GM12878 (cell line): ENCODE results near the gene KRT14. TPM values are rescaled to one million over a fixed set of nuclear protein-coding genes. Genes with fewer than 3 reads are reported as not detected.

Experiments
- ATAC-seq: fragments of 200-7000 bp; cut with Tn5 transposase; 3 replicates; pipeline ENCODE4 v1.9.1; 2020; ENCODE audit warnings: mild to moderate bottlenecking, moderate library complexity
- BruUV-seq: library from RNA; stranded (reverse); fragments of 400-500 nt; replicated peaks from 2 replicates; lab custom pipeline; 2021; lab: Mats Ljungman, UMichigan
- CTCF ChIA-PET: fragments of 300-600 bp; sonication (Branson Sonifier 250); formaldehyde crosslinking; extraction: SDS; loops from one replicate; lab custom pipeline; 2021; ENCODE audit warnings: inconsistent platforms; lab: Yijun Ruan, JAX
- POLR2A ChIA-PET: fragments of 350-600 bp; formaldehyde crosslinking; extraction: SDS; loops from one replicate; lab custom pipeline; 2021; ENCODE audit warnings: inconsistent platforms; lab: Charles Lee
- RAD21 ChIA-PET: fragments of 300-600 bp; sonication (Branson Sonifier 250); formaldehyde crosslinking; loops from one replicate; lab custom pipeline; 2023; ENCODE audit warnings: antibody characterized with exemption; ENCODE audit not compliant: unreplicated experiment; lab: Charles Lee
- SMC1A ChIA-PET: fragments of 300-600 bp; sonication (Branson Sonifier 250); formaldehyde crosslinking; loops from one replicate; lab custom pipeline; 2023; ENCODE audit not compliant: unreplicated experiment, uncharacterized antibody; lab: Charles Lee
- DNase-seq: peaks from one replicate; pipeline ENCODE4 v3.0.0-alpha.2; 2011; ENCODE audit warnings: low read depth, low spot score
- FAIRE-seq: peaks from 3 replicates; lab custom pipeline; 2011; peaks lifted over from hg19 to GRCh38; lab: Jason Lieb, UNC
- H2AFZ ChIP-seq: 2 replicates; pipeline ENCODE4 v1.6.0; 2011; ENCODE audit warnings: low read depth, low read length, control low read depth; ENCODE audit not compliant: control insufficient read depth
- H3K27ac ChIP-seq: 2 replicates; pipeline ENCODE4 v1.5.1; 2011; ENCODE audit warnings: control low read depth; ENCODE audit not compliant: control insufficient read depth, insufficient read depth
- H3K27me3 ChIP-seq, 2 experiments: replicated peaks in 1 of 2; 2 replicates each; pipeline versions ENCODE4 v1.6.0 to v1.6.1; 2011; ENCODE audit warnings: low read length in 1 of 2; ENCODE audit not compliant: control insufficient read depth in 2 of 2, insufficient read depth in 2 of 2
- H3K36me3 ChIP-seq, 2 experiments: 2 replicates each; pipeline ENCODE4 v1.5.1; 2011; ENCODE audit warnings: low read length in 1 of 2; ENCODE audit not compliant: control insufficient read depth in 2 of 2, insufficient read depth in 2 of 2
- H3K4me1 ChIP-seq: 2 replicates; pipeline ENCODE4 v1.6.1; 2011; ENCODE audit warnings: mild to moderate bottlenecking, low read length, moderate library complexity, mixed read lengths; ENCODE audit not compliant: control insufficient read depth, insufficient read depth
- H3K4me2 ChIP-seq: 2 replicates; pipeline ENCODE4 v1.6.0; 2011; ENCODE audit warnings: control low read depth; ENCODE audit not compliant: control insufficient read depth, insufficient read depth
- H3K4me3 ChIP-seq: fragments of 200-600 bp; sonication (generic); 2 replicates; pipeline ENCODE4 v1.5.1; 2016
- H3K79me2 ChIP-seq: 2 replicates; pipeline ENCODE4 v1.6.0; 2011; ENCODE audit warnings: low read length; ENCODE audit not compliant: control insufficient read depth, insufficient read depth
- H3K9ac ChIP-seq: 2 replicates; pipeline ENCODE4 v1.8.0; 2011; ENCODE audit warnings: low read length, control low read depth, mixed read lengths; ENCODE audit not compliant: control insufficient read depth, insufficient read depth
- H3K9me3 ChIP-seq: replicated peaks from 3 replicates; pipeline ENCODE4 v1.5.1; 2011; ENCODE audit warnings: mild to moderate bottlenecking, low read length; ENCODE audit not compliant: control insufficient read depth, insufficient read depth
- H4K20me1 ChIP-seq: 2 replicates; pipeline ENCODE4 v1.6.0; 2011; ENCODE audit not compliant: control insufficient read depth, insufficient read depth
- EGR1 ChIP-seq, 2 experiments: IDR thresholded peaks; 1 replicate in 1 of 2; 2 replicates in 1 of 2; pipeline ENCODE4 v1.6.1; 2011 to 2012; ENCODE audit warnings: low read depth in 2 of 2, low read length in 2 of 2, borderline replicate concordance in 1 of 2, mild to moderate bottlenecking in 1 of 2, moderate library complexity in 1 of 2
- ELK1 ChIP-seq: IDR thresholded peaks from 2 replicates; pipeline ENCODE4 v1.6.1; 2012; ENCODE audit warnings: low read depth, low read length, improper control_type of control experiment
- GABPA ChIP-seq: IDR thresholded peaks from 2 replicates; pipeline ENCODE4 v1.6.1; 2014; ENCODE audit warnings: antibody characterized with exemption, low read depth, mild to moderate bottlenecking, inconsistent platforms
- HDAC6 ChIP-seq: fragments of 200-600 bp; sonication (generic); IDR thresholded peaks from one replicate; pipeline ENCODE4 v1.8.0; 2017; ENCODE audit warnings: antibody characterized with exemption; ENCODE audit not compliant: unreplicated experiment
- KLF5 ChIP-seq: fragments of 450-650 bp; IDR thresholded peaks from 2 replicates; pipeline ENCODE4 v1.6.1; 2014; ENCODE audit warnings: mild to moderate bottlenecking; ENCODE audit not compliant: partially characterized antibody
- MEF2A ChIP-seq: IDR thresholded peaks from 2 replicates; pipeline ENCODE4 v1.6.1; 2011; ENCODE audit warnings: low read depth, mild to moderate bottlenecking, low read length, moderate library complexity; ENCODE audit not compliant: insufficient read depth
- NR2C1 ChIP-seq: fragments of 450-650 bp; IDR thresholded peaks from 2 replicates; pipeline ENCODE4 v1.6.1; 2017; ENCODE audit warnings: antibody characterized with exemption, mild to moderate bottlenecking, moderate library complexity
- SREBF2 ChIP-seq: IDR thresholded peaks from 2 replicates; pipeline ENCODE4 v1.6.1; 2012; ENCODE audit warnings: mild to moderate bottlenecking, low read length
- SUPT20H ChIP-seq: IDR thresholded peaks from 2 replicates; pipeline ENCODE4 v1.6.1; 2011; ENCODE audit warnings: low read depth, mild to moderate bottlenecking, low read length, moderate library complexity, borderline replicate concordance; ENCODE audit not compliant: control insufficient read depth
- ZBTB33 ChIP-seq: fragments of 450-650 bp; IDR thresholded peaks from 2 replicates; pipeline ENCODE4 v1.6.1; 2017; ENCODE audit warnings: mild to moderate bottlenecking
- ZNF384 ChIP-seq: IDR thresholded peaks from 2 replicates; pipeline ENCODE4 v1.6.1; 2012; ENCODE audit warnings: low read depth, mild to moderate bottlenecking, low read length, improper control_type of control experiment, borderline replicate concordance
- WGBS: methylation state at CpG from one replicate; pipeline ENCODE4 v1.1.6; 2016; ENCODE audit warnings: low lambda C conversion rate; ENCODE audit not compliant: insufficient replicate concordance, insufficient coverage; ENCODE audit errors: missing lambda C conversion rate; 5-methylcytosine and 5-hydroxymethylcytosine counted together
- in situ Hi-C: fragments of 300-500 bp; cut with MboI; formaldehyde crosslinking; loops from 9 replicates; pipeline ENCODE4 v1.14.3; 2018; ENCODE audit warnings: mixed read lengths
- intact Hi-C: fragments of 100-400 bp; cut with micrococcal nuclease; formaldehyde crosslinking; loops from one replicate; pipeline ENCODE4 v1.14.2; 2022; ENCODE audit not compliant: unreplicated experiment
- polyA plus RNA-seq, 11 experiments: library from polyadenylated mRNA; depleted of rRNA in 4 of 11; unstranded in 6 of 11; stranded (reverse) in 5 of 11; fragments of >200 nt; fragmentation: Nextera tagmentation in 4 of 11; fragmentation: Illumina TruSeq in 1 of 11; extraction: Ambion mirVana in 4 of 11; extraction: Trizol in 1 of 11; gene quantifications; 1 replicate in 1 of 11; 2 replicates in 10 of 11; pipeline versions ENCODE4 v1.2.1 to v1.2.3, GENCODE V29; 2011 to 2016; ENCODE audit warnings: inconsistent platforms in 2 of 11, missing spikeins in 2 of 11, low read depth in 1 of 11
- total RNA-seq, 4 experiments: library from RNA; depleted of rRNA in 3 of 4; stranded (reverse); fragments of >200 nt in 3 of 4; fragmentation: Illumina TruSeq in 1 of 4; extraction: Trizol in 1 of 4; gene quantifications; 2 replicates each; pipeline versions ENCODE4 v1.2.1 to v1.2.3, GENCODE V29; 2013 to 2021
- TF ChIP-seq, protein P1 (sequence below): fragments of 450-650 bp; formaldehyde crosslinking; IDR thresholded peaks from 2 replicates; pipeline ENCODE4 v1.5.0; 2022; ENCODE audit warnings: mild to moderate bottlenecking, missing genetic modification characterization
- TF ChIP-seq, protein P2 (sequence below): IDR thresholded peaks from 2 replicates; pipeline ENCODE4 v1.6.1; 2012; ENCODE audit warnings: mild to moderate bottlenecking, low read depth, low read length

Gene KRT14
- total and polyA plus RNA-seq, 10 of the 15 experiments (the other 5 are each of a cell fraction or from before 2014, with no cell fraction given) = 1.5 TPM; not detected in 9

GRCh38 chr17:41539071-41539492, 47.6 kb downstream of the KRT14 start:
- Histone ChIP-seq H3K36me3 (no peaks in the 10 kb centered on the region), H3K9ac (no peak overlapping the region), H2AFZ (no peak overlapping the region), H3K9me3 (no peaks in the 10 kb centered on the region), H3K4me2 (no peak overlapping the region), H3K27ac (no peak overlapping the region), H4K20me1 (no peaks in the 10 kb centered on the region), H3K4me3 (no peak overlapping the region), H3K4me1 (no peaks in the 10 kb centered on the region), H3K79me2 (no peaks in the 10 kb centered on the region), H3K27me3 (peaks cover 0 to 2% of the 10 kb centered on the region in 2 experiments; a peak in 2 of 4 replicates)
- SMC1A ChIA-PET = no interaction called here
- 10% methylated on average over 5 of the region's 5 CpGs for WGBS
- ATAC-seq (no peak), FAIRE-seq (no peak), DNase-seq (no peak)
- intact Hi-C loops = no loop called here
- POLR2A ChIA-PET = no interaction called here
- in situ Hi-C loops = no loop called here
- RAD21 ChIA-PET = no interaction called here
- no TSS peak for BruUV-seq
- CTCF ChIA-PET = interaction anchor here (1.5 to 2.1 kb wide), 2 partner anchors 10 to 124 kb away, joined by 3 to 9 read pairs; no protein-coding TSS in a partner anchor
- TF ChIP-seq ELK1 (no peak), SUPT20H (no peak), KLF5 (no peak), SREBF2 (no peak), EGR1 (IDR thresholded peaks at IDR 0.05; ENCODE audit: borderline replicate concordance in 1 of 2, low read depth in 2 of 2, low read length in 2 of 2) (no peak), ZBTB33 (no peak), HDAC6 (no peak), NR2C1 (no peak), MEF2A (no peak), GABPA (no peak), ZNF384 (no peak)
- TF ChIP-seq, protein P1, sequence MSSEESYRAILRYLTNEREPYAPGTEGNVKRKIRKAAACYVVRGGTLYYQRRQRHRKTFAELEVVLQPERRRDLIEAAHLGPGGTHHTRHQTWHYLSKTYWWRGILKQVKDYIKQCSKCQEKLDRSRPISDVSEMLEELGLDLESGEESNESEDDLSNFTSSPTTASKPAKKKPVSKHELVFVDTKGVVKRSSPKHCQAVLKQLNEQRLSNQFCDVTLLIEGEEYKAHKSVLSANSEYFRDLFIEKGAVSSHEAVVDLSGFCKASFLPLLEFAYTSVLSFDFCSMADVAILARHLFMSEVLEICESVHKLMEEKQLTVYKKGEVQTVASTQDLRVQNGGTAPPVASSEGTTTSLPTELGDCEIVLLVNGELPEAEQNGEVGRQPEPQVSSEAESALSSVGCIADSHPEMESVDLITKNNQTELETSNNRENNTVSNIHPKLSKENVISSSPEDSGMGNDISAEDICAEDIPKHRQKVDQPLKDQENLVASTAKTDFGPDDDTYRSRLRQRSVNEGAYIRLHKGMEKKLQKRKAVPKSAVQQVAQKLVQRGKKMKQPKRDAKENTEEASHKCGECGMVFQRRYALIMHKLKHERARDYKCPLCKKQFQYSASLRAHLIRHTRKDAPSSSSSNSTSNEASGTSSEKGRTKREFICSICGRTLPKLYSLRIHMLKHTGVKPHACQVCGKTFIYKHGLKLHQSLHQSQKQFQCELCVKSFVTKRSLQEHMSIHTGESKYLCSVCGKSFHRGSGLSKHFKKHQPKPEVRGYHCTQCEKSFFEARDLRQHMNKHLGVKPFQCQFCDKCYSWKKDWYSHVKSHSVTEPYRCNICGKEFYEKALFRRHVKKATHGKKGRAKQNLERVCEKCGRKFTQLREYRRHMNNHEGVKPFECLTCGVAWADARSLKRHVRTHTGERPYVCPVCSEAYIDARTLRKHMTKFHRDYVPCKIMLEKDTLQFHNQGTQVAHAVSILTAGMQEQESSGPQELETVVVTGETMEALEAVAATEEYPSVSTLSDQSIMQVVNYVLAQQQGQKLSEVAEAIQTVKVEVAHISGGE (CRISPR knock-in tag) = no peak
- TF ChIP-seq, protein P2, sequence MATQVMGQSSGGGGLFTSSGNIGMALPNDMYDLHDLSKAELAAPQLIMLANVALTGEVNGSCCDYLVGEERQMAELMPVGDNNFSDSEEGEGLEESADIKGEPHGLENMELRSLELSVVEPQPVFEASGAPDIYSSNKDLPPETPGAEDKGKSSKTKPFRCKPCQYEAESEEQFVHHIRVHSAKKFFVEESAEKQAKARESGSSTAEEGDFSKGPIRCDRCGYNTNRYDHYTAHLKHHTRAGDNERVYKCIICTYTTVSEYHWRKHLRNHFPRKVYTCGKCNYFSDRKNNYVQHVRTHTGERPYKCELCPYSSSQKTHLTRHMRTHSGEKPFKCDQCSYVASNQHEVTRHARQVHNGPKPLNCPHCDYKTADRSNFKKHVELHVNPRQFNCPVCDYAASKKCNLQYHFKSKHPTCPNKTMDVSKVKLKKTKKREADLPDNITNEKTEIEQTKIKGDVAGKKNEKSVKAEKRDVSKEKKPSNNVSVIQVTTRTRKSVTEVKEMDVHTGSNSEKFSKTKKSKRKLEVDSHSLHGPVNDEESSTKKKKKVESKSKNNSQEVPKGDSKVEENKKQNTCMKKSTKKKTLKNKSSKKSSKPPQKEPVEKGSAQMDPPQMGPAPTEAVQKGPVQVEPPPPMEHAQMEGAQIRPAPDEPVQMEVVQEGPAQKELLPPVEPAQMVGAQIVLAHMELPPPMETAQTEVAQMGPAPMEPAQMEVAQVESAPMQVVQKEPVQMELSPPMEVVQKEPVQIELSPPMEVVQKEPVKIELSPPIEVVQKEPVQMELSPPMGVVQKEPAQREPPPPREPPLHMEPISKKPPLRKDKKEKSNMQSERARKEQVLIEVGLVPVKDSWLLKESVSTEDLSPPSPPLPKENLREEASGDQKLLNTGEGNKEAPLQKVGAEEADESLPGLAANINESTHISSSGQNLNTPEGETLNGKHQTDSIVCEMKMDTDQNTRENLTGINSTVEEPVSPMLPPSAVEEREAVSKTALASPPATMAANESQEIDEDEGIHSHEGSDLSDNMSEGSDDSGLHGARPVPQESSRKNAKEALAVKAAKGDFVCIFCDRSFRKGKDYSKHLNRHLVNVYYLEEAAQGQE = no peak
